Measurements from ENCODE around the gene CARD8. TPM values are rescaled to one million over a fixed set of nuclear protein-coding genes. Genes with fewer than 3 reads are reported as not detected.

CARD8 gene
- polyA plus RNA-seq, 1 donor from 2014 or later = 23.0 TPM

GRCh38 chr19:48186541-48186991 lies 69.1 kb downstream of the CARD8 start:
- Histone ChIP-seq H3K9ac (ENCODE audit: low read length) (no peak overlapping the region), H3K9me2 (ENCODE audit: insufficient read depth, low read length) (no peaks in the 10 kb centered on the region), H3K4me2 (ENCODE audit: low read length) (no peak overlapping the region), H3K27me3 (ENCODE audit: insufficient read depth, low read depth, low read length) (no peaks in the 10 kb centered on the region), H3K36me3 (ENCODE audit: insufficient read depth, low read length) (no peaks in the 10 kb centered on the region), H4K20me1 (ENCODE audit: insufficient read depth) (no peaks in the 10 kb centered on the region), H3K79me2 (replicated peaks; ENCODE audit: insufficient read depth, low read length) (no peaks in the 10 kb centered on the region), H3F3A (ENCODE audit: insufficient read depth, low read length, poor library complexity, severe bottlenecking) (no peaks in the 10 kb centered on the region), H3K9me3 (ENCODE audit: low read length) (peaks cover 7% of the 10 kb centered on the region), H3K27ac (ENCODE audit: low read length) (no peak overlapping the region), H2AFZ (ENCODE audit: low read depth, low read length) (no peak overlapping the region), H3K4me3 (ENCODE audit: low read length) (no peak overlapping the region)
- no peak for TF ChIP-seq RAD21 (conservative IDR thresholded peaks at IDR 0.05)
- no peak for TF ChIP-seq EP300 (conservative IDR thresholded peaks at IDR 0.05; ENCODE audit: poor library complexity, severe bottlenecking)
- TF ChIP-seq POLR2AphosphoS5 (IDR thresholded peaks at IDR 0.05) = no peak
- TF ChIP-seq, protein P1, sequence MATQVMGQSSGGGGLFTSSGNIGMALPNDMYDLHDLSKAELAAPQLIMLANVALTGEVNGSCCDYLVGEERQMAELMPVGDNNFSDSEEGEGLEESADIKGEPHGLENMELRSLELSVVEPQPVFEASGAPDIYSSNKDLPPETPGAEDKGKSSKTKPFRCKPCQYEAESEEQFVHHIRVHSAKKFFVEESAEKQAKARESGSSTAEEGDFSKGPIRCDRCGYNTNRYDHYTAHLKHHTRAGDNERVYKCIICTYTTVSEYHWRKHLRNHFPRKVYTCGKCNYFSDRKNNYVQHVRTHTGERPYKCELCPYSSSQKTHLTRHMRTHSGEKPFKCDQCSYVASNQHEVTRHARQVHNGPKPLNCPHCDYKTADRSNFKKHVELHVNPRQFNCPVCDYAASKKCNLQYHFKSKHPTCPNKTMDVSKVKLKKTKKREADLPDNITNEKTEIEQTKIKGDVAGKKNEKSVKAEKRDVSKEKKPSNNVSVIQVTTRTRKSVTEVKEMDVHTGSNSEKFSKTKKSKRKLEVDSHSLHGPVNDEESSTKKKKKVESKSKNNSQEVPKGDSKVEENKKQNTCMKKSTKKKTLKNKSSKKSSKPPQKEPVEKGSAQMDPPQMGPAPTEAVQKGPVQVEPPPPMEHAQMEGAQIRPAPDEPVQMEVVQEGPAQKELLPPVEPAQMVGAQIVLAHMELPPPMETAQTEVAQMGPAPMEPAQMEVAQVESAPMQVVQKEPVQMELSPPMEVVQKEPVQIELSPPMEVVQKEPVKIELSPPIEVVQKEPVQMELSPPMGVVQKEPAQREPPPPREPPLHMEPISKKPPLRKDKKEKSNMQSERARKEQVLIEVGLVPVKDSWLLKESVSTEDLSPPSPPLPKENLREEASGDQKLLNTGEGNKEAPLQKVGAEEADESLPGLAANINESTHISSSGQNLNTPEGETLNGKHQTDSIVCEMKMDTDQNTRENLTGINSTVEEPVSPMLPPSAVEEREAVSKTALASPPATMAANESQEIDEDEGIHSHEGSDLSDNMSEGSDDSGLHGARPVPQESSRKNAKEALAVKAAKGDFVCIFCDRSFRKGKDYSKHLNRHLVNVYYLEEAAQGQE (IDR thresholded peaks at IDR 0.05; ENCODE audit: borderline replicate concordance) = no peak
- TF ChIP-seq SMC3 (conservative IDR thresholded peaks at IDR 0.05; ENCODE audit: poor library complexity) = no peak
- no peak for TF ChIP-seq TAF1 (IDR thresholded peaks at IDR 0.05; ENCODE audit: low read depth)
- TF ChIP-seq CTCF (IDR thresholded peaks at IDR 0.05; ENCODE audit: poor library complexity, severe bottlenecking) = no peak
- TF ChIP-seq MXI1 (conservative IDR thresholded peaks at IDR 0.05; ENCODE audit: poor library complexity, severe bottlenecking) = no peak
- no peak for TF ChIP-seq EZH2 (IDR thresholded peaks at IDR 0.05; ENCODE audit: borderline replicate concordance, insufficient read depth, low read length, poor library complexity, severe bottlenecking)

DNA sequence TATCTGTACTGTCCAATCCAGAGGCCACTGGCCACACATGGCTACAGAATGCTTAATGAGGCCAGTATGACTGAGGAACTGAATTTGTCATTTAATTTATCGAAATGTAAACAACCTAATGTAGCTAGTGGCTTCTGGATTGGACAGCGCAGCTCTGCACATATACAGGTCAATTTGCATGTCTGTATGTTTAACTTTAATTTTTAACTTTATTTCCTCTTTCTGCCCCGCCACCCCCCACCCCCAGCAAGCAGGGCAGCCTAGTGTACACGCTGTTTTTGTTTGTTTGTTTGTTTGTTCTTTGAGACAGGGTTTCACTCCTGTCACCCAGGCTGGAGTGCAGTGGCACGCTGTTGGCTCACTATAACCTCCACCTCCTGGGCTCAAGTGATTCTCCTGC lies 69.7 kb downstream of the CARD8 start:
- Histone ChIP-seq H3K27me3 (ENCODE audit: insufficient read depth, low read depth, low read length) (no peaks in the 10 kb centered on the region), H3F3A (ENCODE audit: insufficient read depth, low read length, poor library complexity, severe bottlenecking) (no peaks in the 10 kb centered on the region), H3K79me2 (replicated peaks; ENCODE audit: insufficient read depth, low read length) (no peaks in the 10 kb centered on the region), H3K9me2 (ENCODE audit: insufficient read depth, low read length) (no peaks in the 10 kb centered on the region), H3K27ac (ENCODE audit: low read length) (no peak overlapping the region), H3K36me3 (ENCODE audit: insufficient read depth, low read length) (no peaks in the 10 kb centered on the region), H2AFZ (ENCODE audit: low read depth, low read length) (no peak overlapping the region), H3K9me3 (ENCODE audit: low read length) (peaks cover 11% of the 10 kb centered on the region), H3K9ac (ENCODE audit: low read length) (no peak overlapping the region), H3K4me3 (ENCODE audit: low read length) (no peak overlapping the region), H4K20me1 (ENCODE audit: insufficient read depth) (no peaks in the 10 kb centered on the region), H3K4me2 (ENCODE audit: low read length) (no peak overlapping the region)
- no peak for TF ChIP-seq SMC3 (conservative IDR thresholded peaks at IDR 0.05; ENCODE audit: poor library complexity)
- TF ChIP-seq EZH2 (IDR thresholded peaks at IDR 0.05; ENCODE audit: borderline replicate concordance, insufficient read depth, low read length, poor library complexity, severe bottlenecking) = no peak
- no peak for TF ChIP-seq MXI1 (conservative IDR thresholded peaks at IDR 0.05; ENCODE audit: poor library complexity, severe bottlenecking)
- TF ChIP-seq RAD21 (conservative IDR thresholded peaks at IDR 0.05) = no peak
- no peak for TF ChIP-seq POLR2AphosphoS5 (IDR thresholded peaks at IDR 0.05)
- no peak for TF ChIP-seq CTCF (IDR thresholded peaks at IDR 0.05; ENCODE audit: poor library complexity, severe bottlenecking)
- TF ChIP-seq, protein P1 (IDR thresholded peaks at IDR 0.05; ENCODE audit: borderline replicate concordance) = no peak
- TF ChIP-seq EP300 (conservative IDR thresholded peaks at IDR 0.05; ENCODE audit: poor library complexity, severe bottlenecking) = no peak
- no peak for TF ChIP-seq TAF1 (IDR thresholded peaks at IDR 0.05; ENCODE audit: low read depth)
